Epithelial cell of esophagus (primary cell): ENCODE data around the gene HELZ.

Experiments used
- DNase-seq: peaks from one replicate; pipeline ENCODE4 v3.0.0; 2010; ENCODE audit warnings: low read depth
- H3K4me3 ChIP-seq: 2 replicates; pipeline ENCODE4 v1.5.1; 2011; ENCODE audit warnings: mild to moderate bottlenecking, low read length, control low read depth
- CTCF ChIP-seq: IDR thresholded peaks from 2 replicates; pipeline ENCODE4 v1.5.1; 2011; ENCODE audit warnings: low read depth, mild to moderate bottlenecking, low read length, control low read depth, inconsistent platforms; ENCODE audit not compliant: insufficient read depth; ENCODE audit errors: missing control alignments

The HELZ gene

GRCh38 chr17:67050471-67051154, 194.4 kb downstream of the HELZ start:
- TF ChIP-seq CTCF, result no peak

DNA sequence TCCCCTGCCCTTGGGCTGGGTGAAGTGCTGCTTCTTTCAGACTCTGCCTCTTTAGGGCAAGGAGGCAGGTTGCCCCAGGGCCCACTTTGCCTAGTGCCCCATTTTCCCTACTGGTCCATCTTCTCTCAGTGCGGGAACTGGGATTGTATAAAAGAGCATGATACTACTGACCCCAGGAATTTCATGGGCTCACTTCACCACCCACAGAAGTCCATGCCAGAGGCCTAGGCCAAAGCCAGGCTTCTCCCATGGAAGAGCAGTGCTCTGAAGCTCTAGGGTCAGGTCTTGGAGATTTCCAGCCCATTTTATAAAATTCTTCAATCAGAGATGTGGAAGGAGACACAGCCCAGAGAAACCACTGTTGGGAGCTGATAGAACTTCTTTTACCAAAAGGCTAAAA, 194.9 kb downstream of the HELZ start:
- TF ChIP-seq CTCF, result no peak
- DNase-seq, result no peak
- no peak overlapping the region for H3K4me3 ChIP-seq

More at GRCh38 chr17:67050471-67051154, 194.4 kb downstream of the HELZ start:
- no peak for DNase-seq
- no peak overlapping the region for H3K4me3 ChIP-seq

DNA sequence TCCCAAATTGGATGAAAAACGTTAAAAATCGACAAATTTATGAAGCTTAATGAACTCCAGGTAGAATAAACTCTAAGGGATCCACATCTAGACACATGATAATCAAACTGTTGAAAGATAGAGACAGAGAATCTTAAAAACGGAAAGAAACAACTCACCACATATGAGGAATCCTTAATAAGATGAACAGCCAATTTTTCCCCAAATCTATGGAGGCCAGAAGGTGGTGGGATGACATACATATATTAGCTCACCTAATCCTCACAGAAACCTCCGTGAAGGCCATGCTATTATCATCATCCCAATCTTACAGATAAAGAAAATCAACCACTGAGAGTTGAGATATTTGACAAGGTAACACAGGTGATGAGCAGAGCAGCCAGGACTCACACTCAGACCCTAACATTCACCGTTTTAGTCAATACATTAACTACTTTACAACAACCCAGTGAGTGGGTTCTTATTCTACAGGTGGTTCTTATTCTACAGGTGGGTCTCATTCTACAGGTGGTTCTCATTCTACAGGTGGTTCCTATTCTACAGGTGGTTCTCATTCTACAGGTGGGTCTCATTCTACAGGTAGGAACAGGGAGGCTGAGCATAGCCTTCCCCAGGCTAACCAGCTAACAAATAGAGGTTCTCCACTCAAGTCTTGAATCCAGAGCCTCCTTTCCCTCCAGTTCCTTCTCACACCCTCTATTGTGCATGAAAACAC, 195.8 kb downstream of the HELZ start:
- no peak overlapping the region for H3K4me3 ChIP-seq
- DNase-seq, result no peak
- no peak for TF ChIP-seq CTCF

GRCh38 chr17:67047382-67047781, 197.6 kb downstream of the HELZ start:
- no peak overlapping the region for H3K4me3 ChIP-seq
- no peak for TF ChIP-seq CTCF
- no peak for DNase-seq

DNA sequence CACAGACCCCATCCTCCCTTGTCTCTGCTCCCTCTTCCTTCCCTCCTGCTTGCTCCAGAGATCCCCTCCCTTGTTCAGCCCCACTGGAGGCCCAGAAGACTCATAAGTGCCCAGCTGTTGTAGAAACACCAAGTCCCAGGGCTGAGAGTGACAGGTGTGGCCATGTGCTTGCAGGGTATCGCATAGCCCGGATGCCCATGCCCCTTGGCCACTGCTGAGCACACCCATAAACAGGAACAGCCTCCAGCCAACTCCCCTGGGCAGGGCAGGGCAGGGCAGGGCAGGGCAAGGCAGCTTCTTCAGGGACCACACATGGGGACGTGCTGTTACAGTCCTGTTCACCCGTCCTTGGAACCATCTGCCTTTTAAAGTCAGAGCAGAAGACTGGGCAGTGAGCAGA, 198.6 kb downstream of the HELZ start:
- H3K4me3 ChIP-seq, result no peak overlapping the region
- DNase-seq, result no peak
- no peak for TF ChIP-seq CTCF

DNA sequence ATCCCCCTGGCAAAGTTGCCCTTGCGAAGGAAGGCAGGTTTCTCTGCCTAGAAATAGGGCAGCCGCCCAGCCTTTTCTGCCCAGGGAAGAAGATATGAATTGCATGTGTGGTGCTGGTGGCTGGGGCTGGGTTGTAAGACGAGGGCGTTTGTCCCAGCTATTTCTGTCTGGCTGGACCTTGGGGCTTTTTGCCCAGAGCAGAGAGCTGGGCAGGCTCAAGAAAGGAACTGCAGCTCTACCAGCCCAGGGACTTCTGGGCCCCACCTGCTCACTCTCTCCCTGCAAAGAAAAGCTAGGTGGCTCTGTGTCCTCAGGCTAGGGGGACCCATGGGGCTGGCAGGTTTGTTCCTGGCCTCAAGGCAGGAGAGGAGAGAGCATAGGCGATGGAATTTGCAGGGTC, 200.1 kb downstream of the HELZ start:
- no peak for TF ChIP-seq CTCF
- no peak overlapping the region for H3K4me3 ChIP-seq
- no peak for DNase-seq

GRCh38 chr17:67044016-67044772, 200.8 kb downstream of the HELZ start, which contains the start of gene CACNG1:
TSS of gene CACNG1 (plus strand) at chr17:67044554. CDS start at chr17:67044661, 107 bp downstream.
- DNase-seq, result no peak
- H3K4me3 ChIP-seq, result no peak within 1 kb of the TSS
- TF ChIP-seq CTCF, result no peak
